ENCODE measurements around the gene INPP5A. TPM values are rescaled to one million over a fixed set of nuclear protein-coding genes. Genes with fewer than 3 reads are reported as not detected.

The INPP5A gene
- total RNA-seq, 2 donors from 2014 or later, result 20.7 to 26.7 TPM

DNA sequence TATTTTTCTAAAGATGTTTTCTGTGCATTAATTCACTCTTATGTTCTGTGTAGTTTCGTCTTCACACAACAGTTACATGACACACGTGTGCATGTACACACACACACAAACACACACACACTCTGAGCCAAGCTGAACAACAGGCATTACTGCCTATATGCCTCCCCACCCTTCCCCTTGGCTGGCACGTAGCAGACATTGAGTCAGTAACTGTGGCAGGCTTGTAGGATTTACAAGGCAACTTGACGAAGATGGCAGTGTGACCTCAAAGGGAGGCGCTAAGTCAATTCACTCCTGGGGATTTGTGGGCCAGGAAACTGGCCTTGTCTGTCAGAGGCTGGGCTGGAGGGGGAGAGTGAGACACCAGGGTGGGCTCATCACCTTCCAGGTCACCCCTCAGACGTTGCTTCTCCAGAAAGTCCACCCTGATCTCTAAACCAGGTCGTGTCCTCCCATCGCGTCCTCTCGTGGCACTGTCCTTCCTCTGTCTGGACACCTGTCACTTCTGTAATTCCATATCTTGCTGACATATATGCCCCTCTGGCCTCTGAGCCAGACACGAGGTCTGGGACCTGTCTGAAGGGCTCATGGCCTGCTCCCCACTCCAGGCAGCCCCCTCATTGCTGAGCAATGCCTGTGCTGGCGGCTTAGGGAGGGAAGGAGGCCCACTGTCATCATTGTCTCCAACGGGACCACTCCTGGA, 41.1 kb upstream of the INPP5A start:
- Mint-ChIP-seq H3K4me3 (no peak overlapping the region), H3K9me3 (peaks cover 2% of the 10 kb centered on the region), H3K27me3 (ENCODE audit: insufficient read depth) (peaks cover 4% of the 10 kb centered on the region), H3K36me3 (ENCODE audit: low read depth) (no peaks in the 10 kb centered on the region), H3K4me1 (no peaks in the 10 kb centered on the region), H3K27ac (no peak overlapping the region)
- H3K9ac ChIP-seq (ENCODE audit: extremely low read depth, low read length, poor library complexity, severe bottlenecking), result no peak overlapping the region
- peaks cover 8% of the 10 kb centered on the region for H3K27me3 ChIP-seq (ENCODE audit: control insufficient read depth, insufficient read depth, low read length, poor library complexity, severe bottlenecking)
- 86 to 92% methylated on average over 10 to 13 of the region's 13 CpGs for WGBS, 2 experiments (ENCODE audit: insufficient coverage in 1 of 2, insufficient read length in 1 of 2)
- no peaks in the 10 kb centered on the region for H3K9me3 ChIP-seq (ENCODE audit: control insufficient read depth, low read length)
- TF ChIP-seq, protein P1, sequence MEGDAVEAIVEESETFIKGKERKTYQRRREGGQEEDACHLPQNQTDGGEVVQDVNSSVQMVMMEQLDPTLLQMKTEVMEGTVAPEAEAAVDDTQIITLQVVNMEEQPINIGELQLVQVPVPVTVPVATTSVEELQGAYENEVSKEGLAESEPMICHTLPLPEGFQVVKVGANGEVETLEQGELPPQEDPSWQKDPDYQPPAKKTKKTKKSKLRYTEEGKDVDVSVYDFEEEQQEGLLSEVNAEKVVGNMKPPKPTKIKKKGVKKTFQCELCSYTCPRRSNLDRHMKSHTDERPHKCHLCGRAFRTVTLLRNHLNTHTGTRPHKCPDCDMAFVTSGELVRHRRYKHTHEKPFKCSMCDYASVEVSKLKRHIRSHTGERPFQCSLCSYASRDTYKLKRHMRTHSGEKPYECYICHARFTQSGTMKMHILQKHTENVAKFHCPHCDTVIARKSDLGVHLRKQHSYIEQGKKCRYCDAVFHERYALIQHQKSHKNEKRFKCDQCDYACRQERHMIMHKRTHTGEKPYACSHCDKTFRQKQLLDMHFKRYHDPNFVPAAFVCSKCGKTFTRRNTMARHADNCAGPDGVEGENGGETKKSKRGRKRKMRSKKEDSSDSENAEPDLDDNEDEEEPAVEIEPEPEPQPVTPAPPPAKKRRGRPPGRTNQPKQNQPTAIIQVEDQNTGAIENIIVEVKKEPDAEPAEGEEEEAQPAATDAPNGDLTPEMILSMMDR (conservative IDR thresholded peaks at IDR 0.05), result no peak
- DNase-seq, result peak; percentile 36
- H3K27ac ChIP-seq (ENCODE audit: low read depth, low read length), result no peak overlapping the region
- no peaks in the 10 kb centered on the region for H3K4me1 ChIP-seq (ENCODE audit: control insufficient read depth, insufficient read depth, low read length)
- no peak overlapping the region for H3K4me3 ChIP-seq (ENCODE audit: low read length)
- H3K36me3 ChIP-seq (ENCODE audit: control insufficient read depth, insufficient read depth, low read length), result no peaks in the 10 kb centered on the region

DNA sequence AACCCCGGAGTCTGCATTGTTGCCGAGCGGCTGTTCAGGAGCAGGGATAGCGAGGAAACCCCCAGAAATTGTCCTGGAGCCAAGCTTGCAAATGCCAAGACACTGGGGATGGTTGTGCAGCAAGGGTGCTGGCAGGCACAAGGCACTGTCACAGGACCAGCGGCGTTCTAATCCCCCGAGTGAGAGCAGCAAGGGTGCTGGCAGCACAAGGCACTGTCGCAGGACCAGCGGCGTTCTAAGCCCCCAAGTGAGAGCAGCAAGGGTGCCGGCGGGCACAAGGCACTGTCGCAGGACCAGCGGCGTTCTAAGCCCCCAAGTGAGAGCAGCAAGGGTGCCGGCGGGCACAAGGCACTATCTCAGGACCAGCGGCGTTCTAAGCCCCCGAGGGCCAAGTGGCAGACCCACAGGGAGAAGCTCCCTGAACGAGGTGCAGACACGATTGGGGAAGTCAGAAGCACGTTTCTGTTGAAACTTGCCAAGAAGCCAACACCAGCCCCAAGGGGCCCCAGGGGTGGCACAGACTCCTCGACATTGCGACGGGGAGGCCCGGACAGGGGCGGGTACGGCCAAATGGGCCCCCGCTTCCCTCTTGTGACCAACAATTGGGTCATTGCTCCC, 40.4 kb upstream of the INPP5A start:
- no peak overlapping the region for H3K9ac ChIP-seq (ENCODE audit: extremely low read depth, low read length, poor library complexity, severe bottlenecking)
- WGBS, 2 experiments (ENCODE audit: insufficient coverage in 1 of 2, insufficient read length in 1 of 2), result 92 to 94% methylated on average over 16 to 30 of the region's 30 CpGs
- TF ChIP-seq, protein P1 (conservative IDR thresholded peaks at IDR 0.05), result no peak
- Mint-ChIP-seq H3K9me3 (no peaks in the 10 kb centered on the region), H3K27me3 (ENCODE audit: insufficient read depth) (peaks cover 4% of the 10 kb centered on the region), H3K27ac (no peak overlapping the region), H3K4me1 (no peaks in the 10 kb centered on the region), H3K36me3 (ENCODE audit: low read depth) (no peaks in the 10 kb centered on the region), H3K4me3 (no peak overlapping the region)
- peaks cover 10% of the 10 kb centered on the region for H3K27me3 ChIP-seq (ENCODE audit: control insufficient read depth, insufficient read depth, low read length, poor library complexity, severe bottlenecking)
- H3K4me3 ChIP-seq (ENCODE audit: low read length), result no peak overlapping the region
- no peaks in the 10 kb centered on the region for H3K4me1 ChIP-seq (ENCODE audit: control insufficient read depth, insufficient read depth, low read length)
- DNase-seq, result peak; percentile 20
- no peak overlapping the region for H3K27ac ChIP-seq (ENCODE audit: low read depth, low read length)
- H3K9me3 ChIP-seq (ENCODE audit: control insufficient read depth, low read length), result no peaks in the 10 kb centered on the region
- H3K36me3 ChIP-seq (ENCODE audit: control insufficient read depth, insufficient read depth, low read length), result no peaks in the 10 kb centered on the region

DNA sequence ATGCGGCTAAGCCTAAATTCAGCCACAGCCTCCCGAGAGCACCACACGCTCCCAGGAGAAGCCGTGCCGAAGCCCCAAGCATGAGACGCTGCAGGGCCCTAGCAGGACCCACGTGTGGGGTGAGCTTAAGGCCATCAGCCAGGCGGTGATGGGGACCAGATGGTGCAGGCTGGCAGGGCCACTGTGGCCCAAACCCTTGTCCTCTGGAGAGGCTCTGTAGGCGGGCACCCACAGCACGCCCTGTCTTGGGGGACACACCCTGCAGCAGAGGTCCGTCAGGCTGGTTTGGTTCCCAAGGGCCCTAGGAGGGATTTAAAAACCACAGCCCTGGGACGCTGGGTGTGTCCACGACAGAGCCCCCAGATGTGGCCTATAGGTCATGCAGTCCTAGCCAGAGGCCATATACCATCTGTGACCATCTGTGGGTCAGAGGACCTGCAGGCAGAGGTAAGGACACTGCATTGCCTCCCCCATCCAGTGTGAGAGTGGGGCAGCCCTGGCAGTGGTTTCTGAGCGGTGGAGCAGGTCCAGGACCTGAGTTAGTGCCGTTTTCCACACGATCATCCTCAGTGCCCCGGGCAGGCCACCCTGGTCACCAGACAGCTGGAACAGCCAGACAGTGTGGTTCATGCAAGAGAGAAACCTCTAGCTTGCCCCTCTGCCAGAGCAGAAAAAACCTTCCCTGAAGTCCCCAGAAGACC, 39.6 kb upstream of the INPP5A start:
- Histone ChIP-seq H3K4me1 (ENCODE audit: control insufficient read depth, insufficient read depth, low read length) (no peaks in the 10 kb centered on the region), H3K27me3 (ENCODE audit: control insufficient read depth, insufficient read depth, low read length, poor library complexity, severe bottlenecking) (peaks cover 10% of the 10 kb centered on the region), H3K9ac (ENCODE audit: extremely low read depth, low read length, poor library complexity, severe bottlenecking) (no peak overlapping the region), H3K9me3 (ENCODE audit: control insufficient read depth, low read length) (no peaks in the 10 kb centered on the region), H3K27ac (ENCODE audit: low read depth, low read length) (no peak overlapping the region), H3K4me3 (ENCODE audit: low read length) (no peak overlapping the region), H3K36me3 (ENCODE audit: control insufficient read depth, insufficient read depth, low read length) (no peaks in the 10 kb centered on the region)
- peak; percentile 30 for DNase-seq
- Mint-ChIP-seq H3K9me3 (no peaks in the 10 kb centered on the region), H3K4me3 (no peak overlapping the region), H3K27ac (no peak overlapping the region), H3K4me1 (no peaks in the 10 kb centered on the region), H3K27me3 (ENCODE audit: insufficient read depth) (peaks cover 4% of the 10 kb centered on the region), H3K36me3 (ENCODE audit: low read depth) (no peaks in the 10 kb centered on the region)
- TF ChIP-seq, protein P1 (conservative IDR thresholded peaks at IDR 0.05), result no peak
- 89 to 92% methylated on average over 9 to 17 of the region's 17 CpGs for WGBS, 2 experiments (ENCODE audit: insufficient coverage in 1 of 2, insufficient read length in 1 of 2)
